ENCODE data around the gene ZNF26. TPM values are rescaled to one million over a fixed set of nuclear protein-coding genes. Genes with fewer than 3 reads are reported as not detected.

The ZNF26 gene
- polyA plus RNA-seq, 1 of the 3 experiments (the other 2 are of a cell fraction) = 7.3 TPM

DNA sequence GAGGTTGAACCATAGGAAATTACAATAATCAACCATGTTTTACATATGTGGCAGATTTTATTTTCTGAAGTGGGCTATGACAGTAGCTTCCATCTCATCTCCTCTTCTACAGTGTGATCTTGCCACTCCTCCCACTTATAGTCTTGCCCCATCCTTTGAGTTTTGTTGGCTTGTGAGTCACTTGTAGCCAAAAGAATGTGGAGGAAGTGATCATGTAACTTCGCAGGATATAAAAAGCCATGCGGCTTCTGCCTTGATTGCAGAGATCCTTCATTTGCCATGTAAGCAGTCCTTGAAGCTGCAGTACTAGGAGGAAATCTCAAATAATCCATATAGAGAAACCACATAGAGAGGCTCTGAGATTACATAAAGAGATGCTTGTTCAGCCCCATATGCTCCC lies 37.4 kb downstream of the ZNF26 start:
- H3K27me3 ChIP-seq (ENCODE audit: insufficient read depth) = no peaks in the 10 kb centered on the region
- H3K9me3 ChIP-seq = 0 out of 2 replicates have a peak, but pooled peaks cover 5% of the 10 kb centered on the region
- no peak overlapping the region for H3K27ac ChIP-seq (ENCODE audit: low read depth in 2 of 2, low read length in 1 of 2)
- H3K4me2 ChIP-seq = no peak overlapping the region
- 97% methylated on average over 2 of the region's 2 CpGs for WGBS (ENCODE audit: low lambda C conversion rate)
- no peak overlapping the region; a peak in 1 of 4 replicates for H3K4me3 ChIP-seq (ENCODE audit: low read depth in 2 of 2, low read length in 1 of 2)
- no peak for DNase-seq
- no peaks in the 10 kb centered on the region for H4K20me1 ChIP-seq (ENCODE audit: insufficient read depth)
- TF ChIP-seq RXRA (IDR thresholded peaks at IDR 0.05; ENCODE audit: borderline replicate concordance, low read depth) (no peak), SMC3 (IDR thresholded peaks at IDR 0.05; ENCODE audit: low read depth, low read length) (no peak), EZH2phosphoT487 (IDR thresholded peaks at IDR 0.05; ENCODE audit: borderline replicate concordance, low read depth) (no peak), USF2 (IDR thresholded peaks at IDR 0.05; ENCODE audit: borderline replicate concordance, low read depth, low read length) (no peak), MEF2A (IDR thresholded peaks at IDR 0.05; ENCODE audit: borderline replicate concordance, low read depth) (no peak)
- TF ChIP-seq, protein P1, sequence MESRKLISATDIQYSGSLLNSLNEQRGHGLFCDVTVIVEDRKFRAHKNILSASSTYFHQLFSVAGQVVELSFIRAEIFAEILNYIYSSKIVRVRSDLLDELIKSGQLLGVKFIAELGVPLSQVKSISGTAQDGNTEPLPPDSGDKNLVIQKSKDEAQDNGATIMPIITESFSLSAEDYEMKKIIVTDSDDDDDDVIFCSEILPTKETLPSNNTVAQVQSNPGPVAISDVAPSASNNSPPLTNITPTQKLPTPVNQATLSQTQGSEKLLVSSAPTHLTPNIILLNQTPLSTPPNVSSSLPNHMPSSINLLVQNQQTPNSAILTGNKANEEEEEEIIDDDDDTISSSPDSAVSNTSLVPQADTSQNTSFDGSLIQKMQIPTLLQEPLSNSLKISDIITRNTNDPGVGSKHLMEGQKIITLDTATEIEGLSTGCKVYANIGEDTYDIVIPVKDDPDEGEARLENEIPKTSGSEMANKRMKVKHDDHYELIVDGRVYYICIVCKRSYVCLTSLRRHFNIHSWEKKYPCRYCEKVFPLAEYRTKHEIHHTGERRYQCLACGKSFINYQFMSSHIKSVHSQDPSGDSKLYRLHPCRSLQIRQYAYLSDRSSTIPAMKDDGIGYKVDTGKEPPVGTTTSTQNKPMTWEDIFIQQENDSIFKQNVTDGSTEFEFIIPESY (IDR thresholded peaks at IDR 0.05; ENCODE audit: borderline replicate concordance, low read depth) = no peak
- TF ChIP-seq, protein P2, sequence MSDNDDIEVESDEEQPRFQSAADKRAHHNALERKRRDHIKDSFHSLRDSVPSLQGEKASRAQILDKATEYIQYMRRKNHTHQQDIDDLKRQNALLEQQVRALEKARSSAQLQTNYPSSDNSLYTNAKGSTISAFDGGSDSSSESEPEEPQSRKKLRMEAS (IDR thresholded peaks at IDR 0.05; ENCODE audit: low read depth) = no peak
- POLR2A ChIA-PET = no interaction called here
- H3K36me3 ChIP-seq (replicated peaks in 1 of 2; ENCODE audit: control insufficient read depth in 1 of 2, insufficient read depth in 2 of 2, low read length in 1 of 2) = peaks cover 0 to 20% of the 10 kb centered on the region in 2 experiments
- no peaks in the 10 kb centered on the region for H3K9me2 ChIP-seq
- CTCF ChIA-PET = no interaction called here
- H3K79me2 ChIP-seq (ENCODE audit: insufficient read depth) = no peaks in the 10 kb centered on the region
- peaks cover 6% of the 10 kb centered on the region for H3F3A ChIP-seq (replicated peaks; ENCODE audit: insufficient read depth)
- no peak overlapping the region for H3K9ac ChIP-seq
- H2AFZ ChIP-seq (ENCODE audit: low read depth) = no peak overlapping the region
- no peaks in the 10 kb centered on the region for H3K4me1 ChIP-seq (ENCODE audit: control insufficient read depth in 1 of 2, insufficient read depth in 2 of 2, low read depth in 1 of 2, low read length in 1 of 2)

DNA sequence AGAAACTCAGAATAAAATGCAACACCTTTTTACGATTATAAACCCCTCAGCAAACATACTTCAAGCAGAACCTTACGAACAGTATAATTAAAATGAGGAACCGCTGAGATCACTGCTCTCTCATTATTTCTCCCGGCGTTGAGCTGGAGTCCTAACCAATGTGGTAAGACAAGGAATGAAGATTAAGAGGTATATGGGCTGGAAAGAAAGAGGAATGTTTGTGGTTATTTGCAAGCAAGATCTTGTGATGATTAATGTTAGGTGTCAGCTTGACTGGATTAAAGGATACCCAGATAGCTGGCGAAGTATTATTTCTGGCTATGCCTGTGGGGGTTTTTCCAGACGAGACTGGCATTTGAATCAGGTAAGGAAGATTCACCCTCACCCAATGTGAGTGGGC lies 40.8 kb downstream of the ZNF26 start:
- Histone ChIP-seq H3F3A (replicated peaks; ENCODE audit: insufficient read depth) (no peaks in the 10 kb centered on the region), H3K9me2 (no peaks in the 10 kb centered on the region), H3K4me3 (ENCODE audit: low read depth in 2 of 2, low read length in 1 of 2) (no peak overlapping the region), H3K27ac (ENCODE audit: low read depth in 2 of 2, low read length in 1 of 2) (no peak overlapping the region), H2AFZ (ENCODE audit: low read depth) (no peak overlapping the region), H3K4me2 (no peak overlapping the region), H3K9me3 (peaks cover 7% of the 10 kb centered on the region), H3K4me1 (ENCODE audit: control insufficient read depth in 1 of 2, insufficient read depth in 2 of 2, low read depth in 1 of 2, low read length in 1 of 2) (no peaks in the 10 kb centered on the region), H3K9ac (no peak overlapping the region), H3K27me3 (ENCODE audit: insufficient read depth) (no peaks in the 10 kb centered on the region), H3K79me2 (ENCODE audit: insufficient read depth) (no peaks in the 10 kb centered on the region), H3K36me3 (replicated peaks in 1 of 2; ENCODE audit: control insufficient read depth in 1 of 2, insufficient read depth in 2 of 2, low read length in 1 of 2) (peaks cover 0 to 5% of the 10 kb centered on the region in 2 experiments), H4K20me1 (ENCODE audit: insufficient read depth) (no peaks in the 10 kb centered on the region)
- WGBS (ENCODE audit: low lambda C conversion rate) = 76% methylated on average over 7 of the region's 7 CpGs
- ChIA-PET CTCF (no interaction called here), POLR2A (no interaction called here)
- TF ChIP-seq RXRA (IDR thresholded peaks at IDR 0.05; ENCODE audit: borderline replicate concordance, low read depth) (no peak), NRF1 (IDR thresholded peaks at IDR 0.05; ENCODE audit: low read depth, low read length) (no peak), SIN3A (IDR thresholded peaks at IDR 0.05; ENCODE audit: borderline replicate concordance, low read depth, low read length) (no peak)
- TF ChIP-seq, protein P3, sequence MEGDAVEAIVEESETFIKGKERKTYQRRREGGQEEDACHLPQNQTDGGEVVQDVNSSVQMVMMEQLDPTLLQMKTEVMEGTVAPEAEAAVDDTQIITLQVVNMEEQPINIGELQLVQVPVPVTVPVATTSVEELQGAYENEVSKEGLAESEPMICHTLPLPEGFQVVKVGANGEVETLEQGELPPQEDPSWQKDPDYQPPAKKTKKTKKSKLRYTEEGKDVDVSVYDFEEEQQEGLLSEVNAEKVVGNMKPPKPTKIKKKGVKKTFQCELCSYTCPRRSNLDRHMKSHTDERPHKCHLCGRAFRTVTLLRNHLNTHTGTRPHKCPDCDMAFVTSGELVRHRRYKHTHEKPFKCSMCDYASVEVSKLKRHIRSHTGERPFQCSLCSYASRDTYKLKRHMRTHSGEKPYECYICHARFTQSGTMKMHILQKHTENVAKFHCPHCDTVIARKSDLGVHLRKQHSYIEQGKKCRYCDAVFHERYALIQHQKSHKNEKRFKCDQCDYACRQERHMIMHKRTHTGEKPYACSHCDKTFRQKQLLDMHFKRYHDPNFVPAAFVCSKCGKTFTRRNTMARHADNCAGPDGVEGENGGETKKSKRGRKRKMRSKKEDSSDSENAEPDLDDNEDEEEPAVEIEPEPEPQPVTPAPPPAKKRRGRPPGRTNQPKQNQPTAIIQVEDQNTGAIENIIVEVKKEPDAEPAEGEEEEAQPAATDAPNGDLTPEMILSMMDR (IDR thresholded peaks at IDR 0.05) = no peak
- TF ChIP-seq, protein P2 (IDR thresholded peaks at IDR 0.05; ENCODE audit: low read depth) = no peak
- DNase-seq = no peak

Data from SK-N-SH (cell line).